ENCODE data around the gene PRX.

The PRX gene

GRCh38 chr19:40395956-40396355, 17.2 kb downstream of the PRX start:
- Histone ChIP-seq H3K27me3 (ENCODE audit: control insufficient read depth, insufficient read depth, low read length) (peaks cover 9% of the 10 kb centered on the region; the same call in 1 of the 2 replicates), H3K4me3 (ENCODE audit: low read depth, low read length) (no peak overlapping the region), H3K9me3 (ENCODE audit: control insufficient read depth, insufficient read depth, low read length) (no peaks in the 10 kb centered on the region), H3K9ac (ENCODE audit: low read depth, low read length) (no peak overlapping the region), H3K36me3 (ENCODE audit: control insufficient read depth, insufficient read depth, low read length) (no peaks in the 10 kb centered on the region), H3K4me1 (ENCODE audit: control insufficient read depth, insufficient read depth, low read length) (peaks cover 7% of the 10 kb centered on the region; the same call in 1 of the 2 replicates), H3K27ac (ENCODE audit: low read depth, low read length) (no peak overlapping the region)

GRCh38 chr19:40394816-40395210, 18.4 kb downstream of the PRX start:
- Histone ChIP-seq H3K9ac (ENCODE audit: low read depth, low read length) (no peak overlapping the region), H3K36me3 (ENCODE audit: control insufficient read depth, insufficient read depth, low read length) (no peaks in the 10 kb centered on the region), H3K9me3 (ENCODE audit: control insufficient read depth, insufficient read depth, low read length) (no peaks in the 10 kb centered on the region), H3K27ac (ENCODE audit: low read depth, low read length) (no peak overlapping the region), H3K27me3 (ENCODE audit: control insufficient read depth, insufficient read depth, low read length) (peaks cover 9% of the 10 kb centered on the region; the same call in 1 of the 2 replicates), H3K4me3 (ENCODE audit: low read depth, low read length) (no peak overlapping the region), H3K4me1 (ENCODE audit: control insufficient read depth, insufficient read depth, low read length) (peaks cover 7% of the 10 kb centered on the region; the same call in 1 of the 2 replicates)

- no peak overlapping the region for H3K27ac ChIP-seq (ENCODE audit: low read depth, low read length)
- H3K27me3 ChIP-seq (ENCODE audit: control insufficient read depth, insufficient read depth, low read length): peaks cover 9% of the 10 kb centered on the region; the same call in 1 of the 2 replicates
- H3K4me1 ChIP-seq (ENCODE audit: control insufficient read depth, insufficient read depth, low read length): peaks cover 6% of the 10 kb centered on the region; the same call in 1 of the 2 replicates
- H3K9ac ChIP-seq (ENCODE audit: low read depth, low read length): no peak overlapping the region
- no peaks in the 10 kb centered on the region for H3K36me3 ChIP-seq (ENCODE audit: control insufficient read depth, insufficient read depth, low read length)
- H3K9me3 ChIP-seq (ENCODE audit: control insufficient read depth, insufficient read depth, low read length): no peaks in the 10 kb centered on the region
- no peak overlapping the region for H3K4me3 ChIP-seq (ENCODE audit: low read depth, low read length)
These were observed 19.0 kb downstream of the PRX start for GRCh38 chr19:40393894-40394815.

GRCh38 chr19:40392894-40393517, 20.2 kb downstream of the PRX start:
- Histone ChIP-seq H3K27ac (ENCODE audit: low read depth, low read length) (no peak overlapping the region), H3K4me3 (ENCODE audit: low read depth, low read length) (no peak overlapping the region), H3K27me3 (ENCODE audit: control insufficient read depth, insufficient read depth, low read length) (peaks cover 5% of the 10 kb centered on the region; the same call in 1 of the 2 replicates), H3K36me3 (ENCODE audit: control insufficient read depth, insufficient read depth, low read length) (no peaks in the 10 kb centered on the region), H3K4me1 (ENCODE audit: control insufficient read depth, insufficient read depth, low read length) (no peaks in the 10 kb centered on the region; the same call in 1 of the 2 replicates), H3K9me3 (ENCODE audit: control insufficient read depth, insufficient read depth, low read length) (no peaks in the 10 kb centered on the region), H3K9ac (ENCODE audit: low read depth, low read length) (no peak overlapping the region)

GRCh38 chr19:40392123-40392522, 21.1 kb downstream of the PRX start:
- no peak overlapping the region for H3K9ac ChIP-seq (ENCODE audit: low read depth, low read length)
- no peaks in the 10 kb centered on the region for H3K9me3 ChIP-seq (ENCODE audit: control insufficient read depth, insufficient read depth, low read length)

GRCh38 chr19:40390084-40390742, 23.0 kb downstream of the PRX start, which contains the start of gene HIPK4:
TSS of gene HIPK4 (minus strand) at chr19:40390181. CDS start at chr19:40389902, 279 bp downstream.
- Histone ChIP-seq H3K27ac (ENCODE audit: low read depth, low read length) (no peak within 1 kb of the TSS), H3K9ac (ENCODE audit: low read depth, low read length) (no peak within 1 kb of the TSS), H3K4me1 (ENCODE audit: control insufficient read depth, insufficient read depth, low read length) (no peaks in the 10 kb centered on the region; the same call in 1 of the 2 replicates), H3K4me3 (ENCODE audit: low read depth, low read length) (no peak within 1 kb of the TSS), H3K9me3 (ENCODE audit: control insufficient read depth, insufficient read depth, low read length) (no peaks in the 10 kb centered on the region), H3K27me3 (ENCODE audit: control insufficient read depth, insufficient read depth, low read length) (no peaks in the 10 kb centered on the region), H3K36me3 (ENCODE audit: control insufficient read depth, insufficient read depth, low read length) (no peaks in the 10 kb centered on the region)

More at GRCh38 chr19:40392123-40392522, 21.1 kb downstream of the PRX start:
- H3K27me3 ChIP-seq (ENCODE audit: control insufficient read depth, insufficient read depth, low read length): no peaks in the 10 kb centered on the region
- H3K36me3 ChIP-seq (ENCODE audit: control insufficient read depth, insufficient read depth, low read length): no peaks in the 10 kb centered on the region
- no peaks in the 10 kb centered on the region; the same call in 1 of the 2 replicates for H3K4me1 ChIP-seq (ENCODE audit: control insufficient read depth, insufficient read depth, low read length)
- no peak overlapping the region for H3K27ac ChIP-seq (ENCODE audit: low read depth, low read length)
- H3K4me3 ChIP-seq (ENCODE audit: low read depth, low read length): no peak overlapping the region

- Histone ChIP-seq H3K27me3 (ENCODE audit: control insufficient read depth, insufficient read depth, low read length) (no peaks in the 10 kb centered on the region), H3K9me3 (ENCODE audit: control insufficient read depth, insufficient read depth, low read length) (no peaks in the 10 kb centered on the region), H3K4me1 (ENCODE audit: control insufficient read depth, insufficient read depth, low read length) (no peaks in the 10 kb centered on the region; the same call in 1 of the 2 replicates), H3K9ac (ENCODE audit: low read depth, low read length) (no peak overlapping the region), H3K36me3 (ENCODE audit: control insufficient read depth, insufficient read depth, low read length) (no peaks in the 10 kb centered on the region), H3K27ac (ENCODE audit: low read depth, low read length) (no peak overlapping the region), H3K4me3 (ENCODE audit: low read depth, low read length) (no peak overlapping the region)
These were observed 23.6 kb downstream of the PRX start for GRCh38 chr19:40389404-40390083.

- no peaks in the 10 kb centered on the region; the same call in 1 of the 2 replicates for H3K4me1 ChIP-seq (ENCODE audit: control insufficient read depth, insufficient read depth, low read length)
These were observed 24.7 kb downstream of the PRX start for GRCh38 chr19:40388481-40388880.

GRCh38 chr19:40387155-40387554, 26.0 kb downstream of the PRX start:
- no peak overlapping the region for H3K27ac ChIP-seq (ENCODE audit: low read depth, low read length)
- no peak overlapping the region for H3K9ac ChIP-seq (ENCODE audit: low read depth, low read length)
- no peaks in the 10 kb centered on the region; the same call in 1 of the 2 replicates for H3K4me1 ChIP-seq (ENCODE audit: control insufficient read depth, insufficient read depth, low read length)
- no peaks in the 10 kb centered on the region for H3K36me3 ChIP-seq (ENCODE audit: control insufficient read depth, insufficient read depth, low read length)
- no peaks in the 10 kb centered on the region for H3K9me3 ChIP-seq (ENCODE audit: control insufficient read depth, insufficient read depth, low read length)
- H3K4me3 ChIP-seq (ENCODE audit: low read depth, low read length): no peak overlapping the region
- no peaks in the 10 kb centered on the region for H3K27me3 ChIP-seq (ENCODE audit: control insufficient read depth, insufficient read depth, low read length)

More at GRCh38 chr19:40388481-40388880, 24.7 kb downstream of the PRX start:
- H3K36me3 ChIP-seq (ENCODE audit: control insufficient read depth, insufficient read depth, low read length): no peaks in the 10 kb centered on the region
- no peaks in the 10 kb centered on the region for H3K9me3 ChIP-seq (ENCODE audit: control insufficient read depth, insufficient read depth, low read length)
- H3K27me3 ChIP-seq (ENCODE audit: control insufficient read depth, insufficient read depth, low read length): no peaks in the 10 kb centered on the region
- no peak overlapping the region for H3K9ac ChIP-seq (ENCODE audit: low read depth, low read length)
- no peak overlapping the region for H3K4me3 ChIP-seq (ENCODE audit: low read depth, low read length)
- no peak overlapping the region for H3K27ac ChIP-seq (ENCODE audit: low read depth, low read length)

- Histone ChIP-seq H3K4me3 (ENCODE audit: low read depth, low read length) (no peak overlapping the region), H3K9ac (ENCODE audit: low read depth, low read length) (no peak overlapping the region), H3K27me3 (ENCODE audit: control insufficient read depth, insufficient read depth, low read length) (no peaks in the 10 kb centered on the region), H3K36me3 (ENCODE audit: control insufficient read depth, insufficient read depth, low read length) (peaks cover 9% of the 10 kb centered on the region), H3K9me3 (ENCODE audit: control insufficient read depth, insufficient read depth, low read length) (no peaks in the 10 kb centered on the region), H3K4me1 (ENCODE audit: control insufficient read depth, insufficient read depth, low read length) (no peaks in the 10 kb centered on the region), H3K27ac (ENCODE audit: low read depth, low read length) (no peak overlapping the region)
These were observed 29.4 kb downstream of the PRX start for GRCh38 chr19:40383668-40384248.
